GM12892 (cell line): ENCODE results near the gene GPATCH11. TPM values are rescaled to one million over a fixed set of nuclear protein-coding genes. Genes with fewer than 3 reads are reported as not detected.

Experiments
- DNase-seq: peaks from one replicate; pipeline ENCODE4 v3.0.0; 2011; ENCODE audit not compliant: insufficient read length
- FAIRE-seq: peaks from 2 replicates; lab custom pipeline; 2011; peaks lifted over from hg19 to GRCh38; lab: Jason Lieb, UNC
- POLR2A ChIP-seq: IDR thresholded peaks from 2 replicates; pipeline ENCODE4 v1.6.1; 2011; ENCODE audit warnings: low read depth, low read length, control low read depth
- POLR2AphosphoS5 ChIP-seq: IDR thresholded peaks from 2 replicates; pipeline ENCODE4 v1.6.1; 2011; ENCODE audit warnings: low read depth, low read length, control low read depth
- TAF1 ChIP-seq: IDR thresholded peaks from 2 replicates; pipeline ENCODE4 v1.6.1; 2011; ENCODE audit warnings: low read depth, mild to moderate bottlenecking, control low read depth, low read length, borderline replicate concordance
- polyA plus RNA-seq: library from polyadenylated mRNA; unstranded; fragments of >200 nt; gene quantifications from one replicate; pipeline ENCODE4 v1.2.1, GENCODE V29; 2012; ENCODE audit warnings: missing spikeins, inconsistent platforms; ENCODE audit not compliant: missing spikeins

GPATCH11 gene
- 16.6 TPM for polyA plus RNA-seq

GRCh38 chr2:37083873-37084794, at the start of gene GPATCH11, which contains the start of gene HEATR5B:
GPATCH11 (plus strand) TSS chr2:37084518; CDS start chr2:37088382, 3,864 bp downstream.
HEATR5B (minus strand) TSS chr2:37084372; CDS start chr2:37083414, 958 bp downstream.
- DNase-seq (peak; percentile 86), FAIRE-seq (peak; percentile 96)
- TF ChIP-seq TAF1 = no peak; the same call in 1 of the 2 replicates
- TF ChIP-seq POLR2A = peak; percentile 74
- TF ChIP-seq POLR2AphosphoS5 = peak; percentile 69

- no peak for TF ChIP-seq TAF1
- no peak for TF ChIP-seq POLR2A
- TF ChIP-seq POLR2AphosphoS5 = no peak
- FAIRE-seq (no peak), DNase-seq (no peak)
Measured at GRCh38 chr2:37037771-37038170, 46.5 kb upstream of the GPATCH11 start.

- TF ChIP-seq TAF1 (no peak), POLR2AphosphoS5 (no peak), POLR2A (no peak)
- FAIRE-seq = no peak
- DNase-seq = no peak
Measured at GRCh38 chr2:37039580-37039979, 44.7 kb upstream of the GPATCH11 start.

GRCh38 chr2:37052600-37053332, 31.6 kb upstream of the GPATCH11 start:
- no peak for TF ChIP-seq POLR2A
- TF ChIP-seq POLR2AphosphoS5 = no peak
- no peak for TF ChIP-seq TAF1
- DNase-seq (no peak), FAIRE-seq (no peak)

- FAIRE-seq (peak; percentile 48), DNase-seq (no peak)
- no peak for TF ChIP-seq POLR2A
- no peak for TF ChIP-seq TAF1
- no peak for TF ChIP-seq POLR2AphosphoS5
Measured at GRCh38 chr2:37059841-37060240, 24.5 kb upstream of the GPATCH11 start.

GRCh38 chr2:37060446-37060845, 23.9 kb upstream of the GPATCH11 start:
- TF ChIP-seq POLR2A (no peak), TAF1 (no peak), POLR2AphosphoS5 (no peak)
- FAIRE-seq (no peak), DNase-seq (no peak)

- FAIRE-seq = peak; percentile 27
- TF ChIP-seq TAF1 = no peak
- TF ChIP-seq POLR2A = no peak
- no peak for TF ChIP-seq POLR2AphosphoS5
- DNase-seq = no peak
Measured at GRCh38 chr2:37061013-37061711, 23.2 kb upstream of the GPATCH11 start.

GRCh38 chr2:37061776-37062175, 22.5 kb upstream of the GPATCH11 start:
- TF ChIP-seq TAF1 = no peak
- TF ChIP-seq POLR2AphosphoS5 = no peak
- TF ChIP-seq POLR2A = no peak
- FAIRE-seq = no peak
- DNase-seq = no peak

- FAIRE-seq (no peak), DNase-seq (no peak)
- TF ChIP-seq POLR2A = no peak
- no peak for TF ChIP-seq TAF1
- TF ChIP-seq POLR2AphosphoS5 = no peak
Measured at GRCh38 chr2:37068686-37069085, 15.6 kb upstream of the GPATCH11 start.

- DNase-seq = no peak
- TF ChIP-seq TAF1 (no peak), POLR2A (no peak), POLR2AphosphoS5 (no peak)
- FAIRE-seq = no peak
Measured at GRCh38 chr2:37070931-37071330, 13.4 kb upstream of the GPATCH11 start.

GRCh38 chr2:37080266-37080665, 4.1 kb upstream of the GPATCH11 start:
- TF ChIP-seq POLR2A (no peak), POLR2AphosphoS5 (no peak), TAF1 (no peak)
- FAIRE-seq = no peak
- DNase-seq = no peak

- FAIRE-seq = no peak
- TF ChIP-seq TAF1 (no peak), POLR2A (no peak), POLR2AphosphoS5 (no peak)
- DNase-seq = no peak
Measured at GRCh38 chr2:37080689-37081088, 3.6 kb upstream of the GPATCH11 start.
